Panc1 (cell line): ENCODE measurements around the gene OTOP2.

Experiments used
- POLR2AphosphoS5 ChIP-seq: IDR thresholded peaks from 2 replicates; pipeline ENCODE4 v1.6.1; 2012; ENCODE audit warnings: mild to moderate bottlenecking, low read depth, low read length, moderate library complexity
- TCF7L2 ChIP-seq: IDR thresholded peaks from 2 replicates; pipeline ENCODE4 v1.6.1; 2011; ENCODE audit warnings: mild to moderate bottlenecking, low read depth, low read length, inconsistent platforms
- TF ChIP-seq, protein P1 (sequence below): fragments of 450-650 bp; IDR thresholded peaks from 2 replicates; pipeline ENCODE4 v1.5.1; 2017; ENCODE audit warnings: mild to moderate bottlenecking
- TF ChIP-seq, protein P2 (sequence below), 2 experiments: IDR thresholded peaks; 2 replicates each; pipeline ENCODE4 v1.6.1; 2011 to 2012; ENCODE audit warnings: low read depth in 2 of 2, control low read depth in 1 of 2, low read length in 1 of 2, mild to moderate bottlenecking in 1 of 2, moderate library complexity in 1 of 2; ENCODE audit not compliant: insufficient read depth in 1 of 2

DNA sequence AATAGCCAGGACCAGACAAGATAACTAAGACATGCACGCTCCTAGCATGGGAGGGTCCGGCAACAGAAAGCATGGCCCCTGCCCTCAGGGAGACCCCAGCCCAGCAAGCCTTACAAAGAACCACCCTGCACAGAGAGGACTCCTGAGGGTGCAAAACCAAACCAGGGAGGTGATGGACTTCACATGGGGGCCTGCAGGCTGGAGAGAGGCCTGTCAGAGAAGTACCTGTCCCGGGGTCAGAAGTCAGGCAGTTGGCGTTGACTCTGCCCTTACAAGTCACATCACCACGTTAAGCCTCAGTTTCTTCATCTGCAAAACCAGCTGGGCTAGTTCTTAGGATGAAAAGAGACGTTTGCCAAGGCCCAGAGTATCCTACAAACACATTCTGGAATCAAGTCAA, 4.7 kb downstream of the OTOP2 start:
- TF ChIP-seq, protein P1, sequence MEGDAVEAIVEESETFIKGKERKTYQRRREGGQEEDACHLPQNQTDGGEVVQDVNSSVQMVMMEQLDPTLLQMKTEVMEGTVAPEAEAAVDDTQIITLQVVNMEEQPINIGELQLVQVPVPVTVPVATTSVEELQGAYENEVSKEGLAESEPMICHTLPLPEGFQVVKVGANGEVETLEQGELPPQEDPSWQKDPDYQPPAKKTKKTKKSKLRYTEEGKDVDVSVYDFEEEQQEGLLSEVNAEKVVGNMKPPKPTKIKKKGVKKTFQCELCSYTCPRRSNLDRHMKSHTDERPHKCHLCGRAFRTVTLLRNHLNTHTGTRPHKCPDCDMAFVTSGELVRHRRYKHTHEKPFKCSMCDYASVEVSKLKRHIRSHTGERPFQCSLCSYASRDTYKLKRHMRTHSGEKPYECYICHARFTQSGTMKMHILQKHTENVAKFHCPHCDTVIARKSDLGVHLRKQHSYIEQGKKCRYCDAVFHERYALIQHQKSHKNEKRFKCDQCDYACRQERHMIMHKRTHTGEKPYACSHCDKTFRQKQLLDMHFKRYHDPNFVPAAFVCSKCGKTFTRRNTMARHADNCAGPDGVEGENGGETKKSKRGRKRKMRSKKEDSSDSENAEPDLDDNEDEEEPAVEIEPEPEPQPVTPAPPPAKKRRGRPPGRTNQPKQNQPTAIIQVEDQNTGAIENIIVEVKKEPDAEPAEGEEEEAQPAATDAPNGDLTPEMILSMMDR, result no peak
- TF ChIP-seq, protein P2, sequence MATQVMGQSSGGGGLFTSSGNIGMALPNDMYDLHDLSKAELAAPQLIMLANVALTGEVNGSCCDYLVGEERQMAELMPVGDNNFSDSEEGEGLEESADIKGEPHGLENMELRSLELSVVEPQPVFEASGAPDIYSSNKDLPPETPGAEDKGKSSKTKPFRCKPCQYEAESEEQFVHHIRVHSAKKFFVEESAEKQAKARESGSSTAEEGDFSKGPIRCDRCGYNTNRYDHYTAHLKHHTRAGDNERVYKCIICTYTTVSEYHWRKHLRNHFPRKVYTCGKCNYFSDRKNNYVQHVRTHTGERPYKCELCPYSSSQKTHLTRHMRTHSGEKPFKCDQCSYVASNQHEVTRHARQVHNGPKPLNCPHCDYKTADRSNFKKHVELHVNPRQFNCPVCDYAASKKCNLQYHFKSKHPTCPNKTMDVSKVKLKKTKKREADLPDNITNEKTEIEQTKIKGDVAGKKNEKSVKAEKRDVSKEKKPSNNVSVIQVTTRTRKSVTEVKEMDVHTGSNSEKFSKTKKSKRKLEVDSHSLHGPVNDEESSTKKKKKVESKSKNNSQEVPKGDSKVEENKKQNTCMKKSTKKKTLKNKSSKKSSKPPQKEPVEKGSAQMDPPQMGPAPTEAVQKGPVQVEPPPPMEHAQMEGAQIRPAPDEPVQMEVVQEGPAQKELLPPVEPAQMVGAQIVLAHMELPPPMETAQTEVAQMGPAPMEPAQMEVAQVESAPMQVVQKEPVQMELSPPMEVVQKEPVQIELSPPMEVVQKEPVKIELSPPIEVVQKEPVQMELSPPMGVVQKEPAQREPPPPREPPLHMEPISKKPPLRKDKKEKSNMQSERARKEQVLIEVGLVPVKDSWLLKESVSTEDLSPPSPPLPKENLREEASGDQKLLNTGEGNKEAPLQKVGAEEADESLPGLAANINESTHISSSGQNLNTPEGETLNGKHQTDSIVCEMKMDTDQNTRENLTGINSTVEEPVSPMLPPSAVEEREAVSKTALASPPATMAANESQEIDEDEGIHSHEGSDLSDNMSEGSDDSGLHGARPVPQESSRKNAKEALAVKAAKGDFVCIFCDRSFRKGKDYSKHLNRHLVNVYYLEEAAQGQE (IDR thresholded peaks at IDR 0.05; ENCODE audit: insufficient read depth in 1 of 2, low read depth in 2 of 2, low read length in 1 of 2), result no peak
- TF ChIP-seq POLR2AphosphoS5 (no peak), TCF7L2 (no peak)
